Left lobe of liver (tissue), 2 donors: ENCODE data around the gene ZC3HAV1. TPM values are rescaled to one million over a fixed set of nuclear protein-coding genes. Genes with fewer than 3 reads are reported as not detected.
"Not testable (repeated sequence)": the region's sequence is repeated elsewhere in the genome, so short reads cannot be mapped to it uniquely, and the experiment has no call there.

ENCODE experiments used
- ATAC-seq: fragments of 200-7000 bp; cut with Tn5 transposase; one replicate; pipeline ENCODE4 v1.9.1; 2020; ENCODE audit warnings: mild to moderate bottlenecking, moderate library complexity
- DNase-seq: peaks from one replicate; pipeline ENCODE4 v3.0.0-alpha.2; 2020; ENCODE audit warnings: low spot score
- total RNA-seq: library from RNA; stranded (reverse); gene quantifications from one replicate; pipeline ENCODE4 v1.2.1, GENCODE V29; 2021
- donor health status: DM: no; HTN: no; CAD: no; lungs with moderate emphysema.
- donor health status: DM: no; HTN: yes; CAD: no.

Gene ZC3HAV1
- total RNA-seq = 16.8 TPM

DNA sequence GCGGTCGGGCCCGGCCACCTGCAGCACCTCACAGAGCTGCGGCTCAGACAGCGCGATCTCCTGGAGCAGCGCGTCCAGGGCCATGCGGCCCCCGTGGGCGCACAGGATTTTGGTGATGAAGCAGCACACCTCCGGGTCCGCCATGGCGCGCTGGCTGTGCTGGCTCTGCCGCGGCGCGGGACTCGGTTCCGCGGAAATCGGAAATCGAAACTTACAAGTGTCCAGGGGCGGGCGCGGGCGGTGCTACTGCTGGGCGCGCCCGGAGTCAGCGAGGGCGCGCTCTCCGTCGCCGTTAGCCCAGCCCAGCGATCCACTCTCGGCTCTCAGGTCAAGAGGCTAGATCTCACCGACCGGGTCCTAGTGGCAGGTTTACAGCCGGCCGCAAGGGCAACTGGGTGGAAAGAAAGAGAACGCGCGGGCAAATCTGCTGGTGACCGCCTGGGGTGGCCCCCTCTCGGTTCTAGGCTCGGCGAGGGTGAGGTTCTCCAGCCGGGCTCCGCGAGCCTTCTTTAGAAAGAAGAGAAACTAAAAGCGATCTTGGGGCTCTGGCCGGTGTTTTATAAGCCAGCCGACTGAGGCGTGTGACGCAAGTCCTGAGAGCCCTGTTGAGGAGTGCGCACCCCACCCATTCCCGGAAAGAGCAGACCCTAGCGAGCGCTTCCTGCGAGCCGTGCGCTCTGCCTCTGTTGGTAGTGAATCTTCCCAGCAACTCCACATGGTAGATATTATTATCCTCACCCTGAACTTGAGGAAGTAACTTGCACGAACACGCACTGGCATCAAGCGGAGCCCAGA lies at the start of gene ZC3HAV1:
TSS of gene ZC3HAV1 (minus strand) at position 533 of the 795 bp plus-strand sequence. CDS start at position 144, 389 bp downstream.
- DNase-seq (peak; percentile 91), ATAC-seq (peak; percentile 89)

DNA sequence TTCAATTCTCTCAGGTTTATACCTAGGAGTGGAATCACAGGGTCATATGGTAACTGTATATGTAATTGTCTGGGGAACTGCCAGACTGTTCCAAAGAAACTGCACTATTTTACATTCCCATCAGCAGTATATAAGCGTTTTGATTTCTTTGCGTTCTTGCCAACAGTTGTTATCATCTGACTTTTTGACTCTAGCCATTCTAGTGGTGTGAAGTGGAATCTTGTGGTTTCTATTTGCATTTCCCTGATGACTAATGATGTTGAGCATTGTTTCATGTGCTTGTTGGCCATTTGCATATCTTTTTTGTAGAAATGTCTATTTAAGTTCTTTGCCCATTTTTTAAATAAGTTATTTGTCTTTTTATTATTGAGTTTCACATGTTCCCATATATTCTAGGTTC lies 44.3 kb upstream of the ZC3HAV1 start:
- no peak for DNase-seq

DNA sequence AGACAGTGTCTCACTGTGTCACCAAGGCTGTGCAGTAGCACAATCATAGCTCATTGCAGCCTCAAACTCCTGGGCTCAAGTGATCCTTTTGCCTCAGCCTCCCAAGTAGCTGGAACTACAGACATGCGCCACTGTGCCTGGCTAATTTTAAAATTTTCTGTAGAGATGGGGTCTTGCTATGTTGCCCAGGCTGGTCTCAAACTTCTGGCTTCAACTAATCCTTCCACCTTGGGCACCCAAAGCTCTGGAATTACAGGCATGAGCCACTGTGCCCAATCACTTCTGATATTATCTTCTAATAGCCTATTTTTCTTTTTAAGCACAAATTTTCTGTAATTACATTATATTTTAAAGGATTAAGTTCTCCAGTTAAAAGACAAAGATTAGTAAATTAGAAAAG lies 42.6 kb upstream of the ZC3HAV1 start:
- no peak for ATAC-seq
- no peak for DNase-seq

More for the DNA sequence above, 44.3 kb upstream of the ZC3HAV1 start:
- ATAC-seq = no peak

DNA sequence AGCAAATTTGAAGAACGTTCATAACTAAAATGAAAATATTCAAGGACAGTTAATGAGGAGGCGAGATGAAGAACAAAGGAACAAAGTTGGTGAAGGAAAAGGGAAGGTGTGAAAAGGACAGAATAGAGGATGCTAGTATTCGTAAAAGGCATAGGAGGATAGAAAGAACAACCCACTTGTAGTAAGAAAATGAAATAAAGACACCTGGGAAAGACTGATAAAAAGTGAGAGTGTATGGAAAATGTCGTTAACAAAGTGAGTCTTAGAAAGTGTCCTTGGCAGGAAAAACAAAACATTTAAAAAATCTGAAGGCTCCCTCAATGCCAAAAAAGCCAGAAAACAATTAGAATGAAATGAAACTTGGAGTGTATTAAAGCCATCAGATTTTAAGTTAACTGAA lies 29.6 kb upstream of the ZC3HAV1 start:
- ATAC-seq (no peak), DNase-seq (no peak)

DNA sequence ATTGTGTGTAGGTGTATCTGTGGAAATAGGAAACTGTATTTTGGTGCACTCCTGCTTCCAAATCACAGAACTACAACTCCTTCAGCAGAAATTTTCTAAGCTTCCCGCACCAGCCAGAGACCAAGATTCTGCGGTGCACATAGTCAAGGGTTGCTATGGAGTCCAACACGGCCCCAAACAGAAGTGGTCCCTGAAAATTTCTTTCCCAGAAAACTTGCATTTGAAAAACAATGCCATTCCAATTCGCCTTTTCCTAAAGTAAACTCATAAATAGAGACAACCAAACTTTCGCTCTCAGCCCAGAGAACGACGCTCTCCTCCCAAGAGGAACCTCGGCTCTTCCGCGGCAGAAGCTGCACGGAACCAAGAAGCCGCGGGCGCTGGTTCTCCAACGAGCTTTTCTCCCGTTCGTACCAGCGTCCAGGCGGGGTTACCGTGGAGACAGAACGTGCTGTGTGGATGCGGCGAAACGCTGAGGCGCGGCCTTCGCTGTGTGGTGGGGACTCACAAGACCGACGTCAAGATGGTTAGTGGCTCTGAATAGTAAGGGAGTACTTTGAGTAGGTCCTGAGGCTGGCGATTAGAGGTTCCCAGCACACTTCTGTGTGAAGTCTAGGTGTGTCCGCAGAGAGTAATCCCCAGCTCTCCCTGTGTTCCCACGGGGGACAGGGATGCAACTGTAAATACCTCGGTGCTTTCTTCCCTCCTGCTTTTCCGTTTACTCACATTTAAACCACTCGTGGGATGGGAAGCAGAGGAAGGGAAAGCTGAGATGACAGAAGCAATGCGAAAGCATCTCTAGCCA lies 24.0 kb upstream of the ZC3HAV1 start:
- DNase-seq (peak; percentile 87), ATAC-seq (peak; percentile 99)

DNA sequence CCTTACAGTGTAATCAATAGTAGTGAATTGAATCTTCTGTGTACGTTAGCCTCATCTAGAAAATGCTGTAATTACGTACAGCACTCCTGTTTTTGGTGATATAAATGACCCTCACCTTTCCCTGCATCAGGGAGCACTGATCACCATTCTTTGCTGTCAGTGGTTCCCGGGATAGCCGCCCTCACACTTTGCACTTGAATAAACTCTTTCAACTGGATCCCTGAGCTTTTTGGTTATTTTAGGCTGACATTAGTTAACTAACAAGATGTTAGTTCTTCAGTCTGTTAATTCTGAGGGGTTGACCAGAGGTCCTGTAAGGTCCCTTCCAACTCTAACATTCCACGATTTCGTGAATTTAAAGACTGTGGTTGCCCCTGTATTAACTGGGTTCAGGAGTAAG lies 23.4 kb upstream of the ZC3HAV1 start:
- peak; percentile 7 for ATAC-seq
- no peak for DNase-seq

DNA sequence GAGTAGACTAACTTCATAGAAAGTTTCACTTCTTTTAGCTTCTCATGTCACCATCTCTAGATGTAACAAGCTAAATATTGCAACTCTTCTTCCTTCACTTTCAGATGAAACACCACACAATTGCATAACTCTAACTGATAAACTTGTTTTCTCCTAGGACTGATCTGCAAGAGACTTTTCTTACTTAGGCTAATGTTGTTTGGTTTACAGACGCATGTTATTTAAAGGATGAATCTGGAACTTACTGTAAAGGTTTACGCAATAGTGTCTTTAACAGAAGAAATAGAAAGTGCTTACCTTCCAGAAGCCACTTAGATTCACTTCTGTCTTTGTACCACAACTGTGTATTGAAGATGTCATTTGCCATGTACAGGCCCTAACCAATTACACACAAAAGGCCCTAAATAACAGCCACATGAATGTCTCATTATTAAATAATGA lies 22.1 kb upstream of the ZC3HAV1 start:
- DNase-seq (no peak), ATAC-seq (no peak)

DNA sequence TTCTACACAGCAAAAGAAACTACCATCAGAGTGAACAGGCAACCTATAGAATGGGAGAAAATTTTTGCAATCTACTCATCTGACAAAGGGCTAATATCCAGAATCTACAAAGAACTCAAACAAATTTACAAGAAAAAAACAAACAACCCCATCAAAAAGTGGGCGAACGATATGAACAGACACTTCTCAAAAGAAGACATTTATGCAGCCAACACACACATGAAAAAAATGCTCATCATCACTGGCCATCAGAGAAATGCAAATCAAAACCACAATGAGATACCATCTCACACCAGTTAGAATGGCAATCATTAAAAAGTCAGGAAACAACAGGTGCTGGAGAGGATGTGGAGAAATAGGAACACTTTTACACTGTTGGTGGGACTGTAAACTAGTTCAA lies 20.3 kb upstream of the ZC3HAV1 start:
- DNase-seq, ATAC-seq: not testable (repeated sequence)

DNA sequence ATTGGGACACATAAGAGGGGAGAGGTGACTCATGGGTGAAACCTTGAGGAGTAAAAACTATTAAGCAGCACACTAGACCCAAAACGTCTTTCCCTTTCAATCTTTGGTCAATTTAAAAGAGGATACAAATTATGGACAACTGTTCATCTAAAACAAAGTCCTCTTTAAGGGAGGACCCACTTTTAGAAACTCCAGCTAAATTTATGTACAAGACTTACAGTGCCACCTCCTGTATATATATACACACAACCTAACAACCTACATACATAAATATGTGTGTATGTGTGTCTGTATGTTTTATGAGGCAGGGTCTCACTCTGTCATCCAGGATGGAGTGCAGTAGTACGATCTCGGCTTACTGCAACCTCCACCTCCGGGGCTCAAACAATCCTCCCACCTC lies 18.1 kb upstream of the ZC3HAV1 start:
- no peak for DNase-seq

DNA sequence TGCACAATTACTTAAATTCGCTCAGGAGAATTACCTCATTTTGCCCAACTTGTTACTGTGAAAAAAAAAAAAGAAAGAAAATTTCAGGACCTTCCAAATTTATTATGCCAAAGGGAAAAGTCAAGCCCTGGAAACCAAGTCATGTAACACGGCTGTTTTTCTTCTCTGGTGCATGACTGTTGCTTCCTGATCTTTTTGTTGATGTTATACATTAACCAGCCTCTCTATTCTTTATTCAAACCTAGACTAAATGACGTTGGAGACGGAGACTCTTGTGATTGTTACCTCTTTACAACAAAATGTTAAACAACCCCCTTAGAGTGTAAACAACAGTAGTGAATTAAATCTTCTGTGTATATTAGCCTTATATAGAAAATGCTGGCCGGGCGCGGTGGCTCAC lies 16.1 kb upstream of the ZC3HAV1 start:
- ATAC-seq (no peak), DNase-seq (no peak)

More for the DNA sequence above, 18.1 kb upstream of the ZC3HAV1 start:
- no peak for ATAC-seq

DNA sequence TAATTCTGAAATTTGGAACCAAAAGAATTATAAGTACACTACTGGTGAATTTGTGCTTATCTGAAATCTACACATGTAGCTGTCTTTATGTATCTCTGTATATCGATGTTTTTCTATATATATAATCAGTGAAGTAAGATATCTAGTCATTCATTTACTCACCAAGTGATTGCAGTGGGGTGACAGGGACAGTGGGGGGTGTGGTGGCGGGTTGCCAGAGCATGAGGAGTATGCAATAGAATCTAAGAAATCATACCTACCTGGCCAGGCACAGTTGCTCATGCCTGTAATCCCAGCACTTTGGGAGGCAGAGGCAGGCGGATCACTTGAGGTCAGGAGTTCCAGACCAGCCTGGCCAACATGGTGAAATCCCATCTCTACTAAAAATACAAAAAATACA lies 15.5 kb upstream of the ZC3HAV1 start:
- DNase-seq, ATAC-seq: not testable (repeated sequence)

DNA sequence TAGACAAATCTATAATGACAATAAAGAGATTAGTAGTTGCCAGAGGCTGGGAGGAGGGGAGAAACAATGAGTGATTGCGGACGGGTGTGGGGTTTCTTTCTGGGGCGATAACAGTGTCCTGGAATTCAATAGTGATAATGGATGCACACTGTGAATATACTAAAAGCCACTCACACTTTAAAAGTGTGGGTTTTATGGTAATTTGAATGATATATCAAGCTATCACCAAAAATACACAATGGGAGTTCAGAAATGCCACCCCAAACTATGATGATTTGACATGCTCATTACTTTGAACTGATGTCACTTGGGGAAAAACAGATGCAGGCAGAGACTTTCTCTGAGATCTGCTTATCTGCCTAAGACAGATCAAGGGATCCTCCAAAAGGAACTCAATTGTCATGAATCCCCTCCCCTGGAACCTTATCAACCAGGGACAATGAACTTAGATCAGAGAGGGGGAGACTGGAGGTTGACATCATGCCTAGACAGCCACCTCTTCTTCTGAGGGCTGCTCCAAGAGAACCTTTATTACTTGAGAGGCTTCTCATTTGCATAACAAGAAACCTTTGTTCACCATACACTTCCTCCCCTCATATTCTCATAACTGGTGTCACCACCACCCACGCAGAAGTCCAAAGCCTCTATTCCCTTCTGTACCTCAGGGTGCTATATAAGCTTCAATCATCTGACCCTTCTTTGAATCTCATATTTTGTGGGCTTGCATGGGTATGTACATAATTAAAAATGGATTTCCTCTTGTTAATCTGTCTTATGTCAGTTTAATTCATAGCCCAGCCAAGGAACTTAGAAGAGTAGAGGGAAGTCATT lies 14.8 kb upstream of the ZC3HAV1 start:
- no peak for ATAC-seq
- DNase-seq = no peak

DNA sequence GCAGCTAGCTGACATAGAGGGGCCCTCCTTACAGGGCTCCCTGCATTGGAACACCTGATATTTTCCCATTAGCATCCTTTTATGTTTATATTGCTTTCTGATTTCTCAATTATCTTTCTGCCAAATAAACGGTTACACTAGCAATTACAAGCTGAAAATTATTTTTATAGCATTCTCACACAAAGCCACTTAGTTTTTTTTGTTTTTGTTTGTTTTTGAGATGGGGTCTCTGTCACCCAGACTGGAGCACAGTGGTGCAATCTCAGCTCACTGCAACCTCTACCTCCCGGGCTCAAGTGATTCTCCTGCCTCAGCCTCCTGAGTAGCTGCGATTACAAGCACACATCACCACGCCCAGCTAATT lies 9.9 kb upstream of the ZC3HAV1 start:
- no peak for DNase-seq
- no peak for ATAC-seq

DNA sequence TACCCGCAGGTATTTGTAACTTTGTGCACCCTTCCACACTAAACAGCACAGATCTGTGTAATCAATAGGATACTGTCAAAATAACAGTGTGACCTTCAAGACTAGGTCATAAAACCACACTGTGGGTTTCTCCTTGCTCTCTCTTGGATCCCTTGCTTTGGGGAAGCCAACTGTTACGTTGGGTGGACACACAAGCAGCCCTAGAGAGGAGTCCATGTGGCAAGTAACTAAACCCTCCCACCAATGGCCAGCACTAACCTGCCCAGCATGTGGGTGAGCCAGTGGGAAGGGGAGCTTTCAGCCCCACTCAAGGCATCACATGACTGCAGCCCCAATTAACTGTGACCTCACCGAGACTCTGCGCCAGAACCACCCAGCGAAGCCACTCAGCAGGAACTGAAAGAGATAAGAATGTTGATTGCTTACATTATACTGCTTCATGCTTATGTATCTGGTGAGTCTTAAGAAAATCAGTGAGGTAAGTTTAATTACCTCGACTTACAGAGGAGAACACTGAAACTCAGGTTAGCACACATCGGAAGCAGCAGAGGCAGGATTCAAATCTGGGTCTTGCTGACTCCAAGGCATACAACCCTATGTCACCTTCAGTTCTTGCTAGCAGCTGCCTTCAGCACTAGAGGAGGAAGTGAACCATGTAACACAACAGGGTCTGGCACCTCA lies 9.4 kb upstream of the ZC3HAV1 start:
- DNase-seq (no peak), ATAC-seq (no peak)

DNA sequence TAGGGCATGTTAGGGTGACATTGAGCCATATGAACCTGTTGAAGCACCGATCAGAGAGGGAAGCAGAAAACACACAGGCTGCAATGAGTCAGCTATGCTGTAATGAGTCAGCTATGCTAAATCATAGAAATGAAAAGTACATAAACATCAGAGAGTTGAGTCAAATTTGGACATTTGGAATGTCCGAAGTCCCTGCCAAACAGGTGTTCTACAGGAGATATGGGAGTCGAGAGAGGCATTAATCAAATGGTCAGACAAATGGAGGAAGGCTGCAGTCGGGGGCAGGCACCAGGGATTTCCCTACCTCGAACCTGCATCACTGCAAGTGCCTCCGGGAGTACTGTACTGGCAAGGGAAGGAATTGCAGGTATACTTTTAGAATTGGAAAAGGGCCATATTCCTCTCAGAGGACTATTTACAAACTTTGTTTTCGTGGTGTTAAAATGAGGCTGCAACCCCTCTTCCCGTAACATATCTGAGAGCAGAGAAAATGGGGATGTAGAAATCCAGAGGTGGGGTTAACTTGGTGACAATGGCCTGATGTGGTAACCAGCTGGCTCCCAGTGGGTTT lies 8.8 kb upstream of the ZC3HAV1 start:
- DNase-seq (no peak), ATAC-seq (no peak)

DNA sequence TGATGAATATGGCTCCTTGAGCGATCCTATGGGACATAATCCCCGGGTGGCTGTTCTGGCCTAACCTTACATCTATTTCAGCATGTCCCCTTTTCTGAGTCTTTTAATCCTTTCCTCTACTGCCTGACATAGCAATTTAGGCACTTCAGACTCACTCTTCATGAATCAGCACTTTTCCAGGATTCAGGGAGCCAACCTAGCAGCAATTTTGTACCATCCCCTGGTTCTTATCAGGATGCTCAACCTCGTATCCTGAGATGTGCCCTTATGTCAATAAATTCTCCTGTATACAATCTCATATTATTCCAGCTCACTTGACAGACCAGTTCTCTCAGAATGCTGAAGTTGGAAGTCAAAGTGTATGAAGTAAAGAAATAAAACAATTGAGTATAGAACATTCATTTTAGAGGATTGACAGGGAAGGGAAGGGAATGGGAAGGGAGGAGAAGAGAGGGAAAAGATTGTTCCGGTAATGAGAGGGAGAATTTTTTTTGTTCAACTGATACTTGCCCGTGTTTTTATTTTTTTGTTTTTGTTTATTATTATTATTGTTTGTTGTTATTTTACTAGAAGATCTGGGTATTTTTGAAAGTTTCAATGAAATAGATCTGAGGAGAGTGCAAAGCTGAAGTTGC lies 8.2 kb upstream of the ZC3HAV1 start:
- DNase-seq (no peak), ATAC-seq (no peak)

DNA sequence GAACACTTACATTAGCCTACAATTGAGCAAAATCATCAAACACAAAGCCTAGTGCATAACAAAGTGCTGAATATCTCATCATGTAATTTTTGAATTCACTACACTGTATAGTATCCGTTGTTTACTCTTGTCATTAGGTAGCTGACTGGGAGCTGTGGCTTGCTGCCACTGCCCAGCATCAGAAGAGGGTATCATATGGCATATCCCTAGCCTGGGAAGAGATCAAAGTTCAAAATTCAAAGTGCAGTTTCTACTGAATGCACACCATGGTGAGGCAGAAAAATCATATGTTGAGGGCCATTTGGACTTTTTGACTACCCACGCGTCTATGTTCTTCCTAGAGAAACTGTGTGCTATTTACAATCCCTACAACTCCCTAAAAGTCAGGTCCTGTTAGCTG lies 7.5 kb upstream of the ZC3HAV1 start:
- ATAC-seq (no peak), DNase-seq (no peak)

DNA sequence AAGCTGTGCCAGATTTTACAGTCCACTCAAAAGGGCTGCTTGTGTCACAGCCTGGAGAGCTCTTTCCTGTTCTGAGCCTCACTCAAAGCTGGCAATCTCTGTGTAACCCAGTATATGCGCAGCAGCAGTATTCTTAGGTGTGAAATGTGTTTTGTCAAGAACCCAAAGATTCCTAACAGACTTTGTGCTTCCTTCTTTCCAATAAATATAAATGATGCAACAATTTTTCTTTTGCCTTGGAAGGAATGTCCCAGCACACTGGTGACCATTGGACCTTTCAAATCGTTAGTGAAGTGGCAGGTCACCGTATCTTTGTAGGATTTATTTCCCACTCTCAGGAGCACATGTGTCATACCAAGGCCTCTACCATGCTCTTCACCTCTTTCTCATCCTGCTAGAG lies 5.6 kb upstream of the ZC3HAV1 start:
- no peak for ATAC-seq

DNA sequence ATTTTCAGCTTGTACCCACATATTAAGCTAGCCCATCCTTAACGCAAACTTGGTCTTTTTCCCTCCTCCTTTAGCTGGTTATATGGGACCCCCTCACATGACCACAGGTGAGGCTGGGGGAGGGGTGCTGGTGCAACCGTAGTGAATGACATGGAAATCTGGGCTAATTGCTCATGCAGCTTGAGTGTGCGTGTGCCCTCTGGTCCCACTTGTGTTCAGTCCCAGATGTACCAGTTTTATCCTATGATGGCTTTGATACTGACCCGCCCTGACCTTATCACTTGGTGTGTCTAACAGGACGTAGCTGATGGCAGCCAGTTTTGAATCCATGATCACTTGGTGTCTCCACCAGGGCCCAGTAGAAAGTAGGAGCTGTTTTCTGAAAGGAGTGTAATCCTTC lies 5.1 kb upstream of the ZC3HAV1 start:
- ATAC-seq = no peak
- DNase-seq = no peak

More for the DNA sequence above, 5.6 kb upstream of the ZC3HAV1 start:
- DNase-seq = no peak

DNA sequence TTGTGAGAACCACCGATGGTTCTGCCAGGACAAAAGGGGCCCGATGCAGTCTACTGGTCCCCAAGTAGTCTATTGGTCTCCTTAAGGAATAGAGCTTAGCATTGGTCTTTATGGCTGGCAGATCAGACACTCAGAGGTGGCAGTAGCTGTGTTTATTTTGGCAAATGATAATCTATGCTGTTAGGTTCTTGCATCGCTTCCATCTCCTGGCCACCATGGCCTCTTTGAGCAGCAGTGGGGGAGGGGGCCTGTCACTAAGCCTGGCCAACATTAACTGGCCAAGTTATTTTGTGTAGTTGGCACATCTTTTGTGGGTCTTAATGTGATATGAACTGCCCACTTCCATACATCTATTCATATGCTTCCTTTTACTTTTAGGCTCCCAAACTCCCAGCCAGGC lies 4.5 kb upstream of the ZC3HAV1 start:
- DNase-seq = no peak

More for the DNA sequence above, 4.5 kb upstream of the ZC3HAV1 start:
- no peak for ATAC-seq
